ENCODE results near the gene FCHSD2. TPM values are rescaled to one million over a fixed set of nuclear protein-coding genes. Genes with fewer than 3 reads are reported as not detected.
"Not testable (repeated sequence)": the region's sequence is repeated elsewhere in the genome, so short reads cannot be mapped to it uniquely, and the experiment has no call there.

The FCHSD2 gene
- total and polyA plus RNA-seq, 2 of the 13 experiments (the other 11 are each of a cell fraction or from before 2014, with no cell fraction given) = 20.5 to 24.8 TPM

DNA sequence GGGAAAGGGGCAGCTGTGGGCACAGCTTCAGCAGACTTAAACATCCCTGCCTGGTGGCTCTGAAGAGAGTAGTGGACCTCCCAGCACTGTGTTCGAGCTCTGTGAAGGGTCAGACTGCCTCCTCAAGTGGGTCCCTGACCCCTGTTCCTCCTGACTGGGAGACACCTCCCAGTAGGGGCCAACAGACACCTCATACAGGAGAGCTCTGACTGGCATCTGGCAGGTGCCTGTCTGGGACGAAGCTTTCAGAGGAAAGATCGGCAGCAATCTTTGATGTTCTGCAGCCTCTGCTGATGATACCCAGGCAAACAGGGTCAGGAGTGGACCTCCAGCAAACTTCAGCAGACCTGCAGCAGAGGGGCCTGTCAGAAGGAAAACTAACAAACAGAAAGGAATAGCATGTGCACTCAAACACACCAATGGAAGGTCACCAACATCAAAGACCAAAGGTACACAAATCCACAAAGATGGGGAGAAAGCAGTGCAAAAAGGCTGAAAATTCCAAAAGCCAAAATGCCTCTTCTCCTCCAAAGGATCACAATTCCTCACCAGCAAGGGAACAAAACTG lies 80.2 kb downstream of the FCHSD2 start (continued):
- not testable (repeated sequence) for TF ChIP-seq MAZ (IDR thresholded peaks at IDR 0.05; ENCODE audit: borderline replicate concordance, low read depth, low read length)
- 0 out of 2 replicates have a peak, but pooled peaks have one; percentile 29 for TF ChIP-seq MAZ (CRISPR knock-in tag; IDR thresholded peaks at IDR 0.05; ENCODE audit: low read depth)

DNA sequence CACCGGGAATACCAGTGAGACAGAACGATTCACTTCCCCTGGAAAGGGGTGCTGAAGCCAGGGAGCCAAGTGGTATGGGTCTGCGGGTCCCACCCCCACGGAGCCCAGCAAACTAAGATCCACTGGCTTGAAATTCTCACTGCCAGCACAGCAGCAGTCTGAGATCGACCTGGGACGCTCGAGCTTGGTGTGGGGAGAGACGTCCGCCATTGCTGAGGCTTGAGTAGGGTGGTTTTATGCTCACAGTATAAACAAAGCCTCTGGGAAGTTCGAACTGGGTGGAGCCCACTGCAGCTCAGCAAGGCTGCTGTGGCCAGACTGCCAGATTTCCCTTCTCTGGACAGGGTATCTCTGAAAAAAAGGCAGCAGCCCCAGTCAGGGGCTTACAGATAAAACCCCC lies 80.7 kb downstream of the FCHSD2 start:
- H3K27me3 ChIP-seq (ENCODE audit: control insufficient read depth in 1 of 2, insufficient read depth in 2 of 2, low read length in 2 of 2); H3K9ac ChIP-seq (ENCODE audit: insufficient read depth, low read depth, low read length); CTCF ChIA-PET (ENCODE audit: low intra/inter-chr PET ratio, low total read pairs); FAIRE-seq; H3K36me3 ChIP-seq (replicated peaks in 1 of 2; ENCODE audit: control insufficient read depth in 1 of 2, insufficient read depth in 2 of 2, low read length in 2 of 2); H2AFZ ChIP-seq (ENCODE audit: low read length); H3K9me3 ChIP-seq (ENCODE audit: low read length); BruUV-seq (replicated peaks); in situ Hi-C loops (cut with HindIII; ENCODE audit: extremely low pct_ligation_motif_present, low pct_unique_long_range_greater_than_20kb); DNase-seq (ENCODE audit: low spot score); H4K20me1 ChIP-seq (ENCODE audit: insufficient read depth, low read length): not testable (repeated sequence)
- Histone ChIP-seq H3K4me1 (ENCODE audit: insufficient read depth, low read length) (peaks cover 65% of the 10 kb centered on the region), H3K79me2 (ENCODE audit: insufficient read depth, low read length) (peaks cover 55% of the 10 kb centered on the region), H3K4me2 (ENCODE audit: low read depth, low read length) (peak overlapping the region; percentile 71), H3K4me3 (replicated peaks in 1 of 3; ENCODE audit: insufficient read depth in 1 of 3, low read depth in 2 of 3, low read length in 3 of 3) (peak overlapping the region in 1 of 3 experiments; percentile 47; a peak in 2 of 6 replicates), H3K27ac (ENCODE audit: extremely low read length, insufficient read depth, low read length) (peak overlapping the region; percentile 58)
- 30% methylated on average over 3 of the region's 10 CpGs for WGBS (ENCODE audit: low lambda C conversion rate)
- POLR2A ChIA-PET = interaction anchor here (1.0 to 1.4 kb wide), 5 partner anchors 81 to 116 kb away, joined by 3 to 5 read pairs (median 4); partner anchors contain the start of gene FCHSD2
- intact Hi-C loops (cut with micrococcal nuclease; ENCODE audit: unreplicated experiment) = loop anchor here (5.0 kb wide), 1 partner anchor 116 kb away; no protein-coding TSS in a partner anchor
- peak; percentile 64 for ATAC-seq
- TF ChIP-seq MEF2D (CRISPR knock-in tag; IDR thresholded peaks at IDR 0.05) (0 out of 2 replicates have a peak, but pooled peaks have one; percentile 9), CCDC6 (CRISPR knock-in tag; IDR thresholded peaks at IDR 0.05) (peak; percentile 9; the same call in 1 of the 2 replicates), YY1 (IDR thresholded peaks at IDR 0.05; ENCODE audit: insufficient read depth, insufficient replicate concordance, low read depth, low read length) (peak; percentile 68), ZNF331 (CRISPR knock-in tag; IDR thresholded peaks at IDR 0.05) (peak; percentile 85)
- TF ChIP-seq, protein P1, sequence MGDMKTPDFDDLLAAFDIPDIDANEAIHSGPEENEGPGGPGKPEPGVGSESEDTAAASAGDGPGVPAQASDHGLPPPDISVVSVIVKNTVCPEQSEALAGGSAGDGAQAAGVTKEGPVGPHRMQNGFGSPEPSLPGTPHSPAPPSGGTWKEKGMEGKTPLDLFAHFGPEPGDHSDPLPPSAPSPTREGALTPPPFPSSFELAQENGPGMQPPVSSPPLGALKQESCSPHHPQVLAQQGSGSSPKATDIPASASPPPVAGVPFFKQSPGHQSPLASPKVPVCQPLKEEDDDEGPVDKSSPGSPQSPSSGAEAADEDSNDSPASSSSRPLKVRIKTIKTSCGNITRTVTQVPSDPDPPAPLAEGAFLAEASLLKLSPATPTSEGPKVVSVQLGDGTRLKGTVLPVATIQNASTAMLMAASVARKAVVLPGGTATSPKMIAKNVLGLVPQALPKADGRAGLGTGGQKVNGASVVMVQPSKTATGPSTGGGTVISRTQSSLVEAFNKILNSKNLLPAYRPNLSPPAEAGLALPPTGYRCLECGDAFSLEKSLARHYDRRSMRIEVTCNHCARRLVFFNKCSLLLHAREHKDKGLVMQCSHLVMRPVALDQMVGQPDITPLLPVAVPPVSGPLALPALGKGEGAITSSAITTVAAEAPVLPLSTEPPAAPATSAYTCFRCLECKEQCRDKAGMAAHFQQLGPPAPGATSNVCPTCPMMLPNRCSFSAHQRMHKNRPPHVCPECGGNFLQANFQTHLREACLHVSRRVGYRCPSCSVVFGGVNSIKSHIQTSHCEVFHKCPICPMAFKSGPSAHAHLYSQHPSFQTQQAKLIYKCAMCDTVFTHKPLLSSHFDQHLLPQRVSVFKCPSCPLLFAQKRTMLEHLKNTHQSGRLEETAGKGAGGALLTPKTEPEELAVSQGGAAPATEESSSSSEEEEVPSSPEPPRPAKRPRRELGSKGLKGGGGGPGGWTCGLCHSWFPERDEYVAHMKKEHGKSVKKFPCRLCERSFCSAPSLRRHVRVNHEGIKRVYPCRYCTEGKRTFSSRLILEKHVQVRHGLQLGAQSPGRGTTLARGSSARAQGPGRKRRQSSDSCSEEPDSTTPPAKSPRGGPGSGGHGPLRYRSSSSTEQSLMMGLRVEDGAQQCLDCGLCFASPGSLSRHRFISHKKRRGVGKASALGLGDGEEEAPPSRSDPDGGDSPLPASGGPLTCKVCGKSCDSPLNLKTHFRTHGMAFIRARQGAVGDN (CRISPR knock-in tag; IDR thresholded peaks at IDR 0.05) = peak; percentile 39; the same call in 1 of the 2 replicates
